Measurements from ENCODE around the gene SORCS1.

The SORCS1 gene

DNA sequence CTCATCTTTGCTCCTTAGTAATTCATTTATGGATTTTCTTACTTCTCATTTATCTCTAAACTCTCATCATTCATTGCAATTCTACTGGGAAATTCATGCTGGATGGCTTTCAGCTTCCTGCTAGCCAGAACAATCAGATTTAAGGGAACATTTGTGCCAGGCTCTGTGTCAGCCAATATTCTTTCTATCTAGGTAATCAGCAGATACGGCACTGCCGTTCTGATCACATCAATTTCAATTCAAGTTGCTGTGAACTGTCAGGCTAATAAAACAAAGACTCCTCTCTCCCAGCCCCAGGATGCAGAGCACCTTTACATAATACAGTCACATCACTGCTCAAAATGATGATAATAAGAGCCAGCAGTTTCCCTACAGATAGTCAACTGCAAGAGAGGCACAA is 468.3 kb downstream of the SORCS1 start:
- in situ Hi-C loops (cut with HindIII; ENCODE audit: low sequenced_read_pairs), result no loop called here

DNA sequence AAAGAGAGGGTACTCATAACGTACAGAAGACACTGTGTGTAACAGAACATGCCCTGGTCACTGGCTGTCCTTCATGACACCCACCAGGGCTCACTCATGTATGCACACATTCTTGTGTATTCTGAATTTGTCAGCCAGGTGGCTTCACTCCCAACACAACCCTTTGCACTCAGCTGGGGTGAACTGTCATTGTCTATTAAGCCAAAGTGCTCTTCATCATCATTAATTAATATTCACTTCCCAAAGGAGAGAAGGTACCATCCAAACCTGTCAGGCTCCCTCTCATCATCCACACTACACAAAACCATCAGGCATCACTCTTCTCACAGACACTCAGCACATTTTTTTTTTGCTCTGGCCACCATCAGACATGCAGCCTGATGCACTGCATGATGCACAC is 469.8 kb downstream of the SORCS1 start:
- in situ Hi-C loops (cut with HindIII; ENCODE audit: low sequenced_read_pairs), result no loop called here

DNA sequence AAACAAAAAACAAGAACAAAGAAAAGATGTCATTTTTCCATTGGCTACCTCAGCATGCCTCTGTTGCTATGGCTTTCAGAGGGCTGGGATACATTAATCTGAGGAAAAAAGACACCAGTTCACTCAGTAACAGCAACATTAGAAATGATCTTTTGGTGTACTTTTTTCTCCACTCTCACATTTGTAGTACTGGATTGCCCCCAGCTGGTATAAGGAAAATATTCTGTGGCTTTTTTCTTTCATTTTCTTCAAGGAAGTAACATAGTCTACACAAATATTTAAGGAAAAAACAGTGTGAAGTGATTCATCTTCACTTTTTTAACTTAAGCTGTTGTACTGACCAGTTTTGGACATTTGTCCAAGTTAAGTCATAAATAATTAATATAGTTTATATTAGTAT is 482.3 kb downstream of the SORCS1 start:
- in situ Hi-C loops (cut with HindIII; ENCODE audit: low sequenced_read_pairs), result no loop called here

DNA sequence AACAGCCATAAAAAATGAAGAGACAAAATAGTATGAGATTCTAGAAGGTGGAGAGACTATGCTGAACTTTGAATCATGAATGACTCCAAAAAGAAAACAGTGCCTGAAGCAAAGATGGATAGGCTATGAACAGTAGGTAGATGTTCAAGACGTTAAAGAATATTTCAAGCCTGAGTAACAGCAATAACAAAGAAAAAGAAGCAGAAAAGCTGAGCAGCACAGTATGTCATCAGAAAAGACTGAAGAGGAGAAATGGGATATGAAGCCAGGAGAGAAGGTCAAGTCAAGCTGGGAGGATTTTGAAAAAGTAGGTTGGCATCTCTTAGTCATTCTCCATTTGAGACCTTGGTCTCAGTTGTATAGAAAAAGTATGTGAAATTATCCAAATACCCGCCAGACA is 484.4 kb downstream of the SORCS1 start:
- in situ Hi-C loops (cut with HindIII; ENCODE audit: low sequenced_read_pairs), result no loop called here

DNA sequence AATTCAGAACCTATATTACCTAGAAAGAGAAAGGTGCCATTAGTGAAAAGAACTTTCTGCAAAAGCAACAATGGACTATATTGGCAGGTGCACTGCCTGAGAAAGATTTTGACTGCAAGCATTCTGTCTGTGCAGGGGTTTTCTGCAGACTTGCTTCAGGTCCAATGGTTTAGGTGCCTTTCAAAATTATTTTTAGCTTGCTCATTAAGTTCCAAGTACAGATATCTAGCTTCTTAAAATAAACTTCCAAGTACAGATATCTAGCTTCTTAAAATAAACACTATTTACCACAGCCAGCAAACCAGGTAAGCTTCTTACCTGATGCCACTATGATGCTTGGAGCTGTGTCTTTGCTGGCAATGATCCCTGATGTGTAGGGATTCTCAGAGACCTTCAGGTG is 485.2 kb downstream of the SORCS1 start:
- in situ Hi-C loops (cut with HindIII; ENCODE audit: low sequenced_read_pairs), result no loop called here

DNA sequence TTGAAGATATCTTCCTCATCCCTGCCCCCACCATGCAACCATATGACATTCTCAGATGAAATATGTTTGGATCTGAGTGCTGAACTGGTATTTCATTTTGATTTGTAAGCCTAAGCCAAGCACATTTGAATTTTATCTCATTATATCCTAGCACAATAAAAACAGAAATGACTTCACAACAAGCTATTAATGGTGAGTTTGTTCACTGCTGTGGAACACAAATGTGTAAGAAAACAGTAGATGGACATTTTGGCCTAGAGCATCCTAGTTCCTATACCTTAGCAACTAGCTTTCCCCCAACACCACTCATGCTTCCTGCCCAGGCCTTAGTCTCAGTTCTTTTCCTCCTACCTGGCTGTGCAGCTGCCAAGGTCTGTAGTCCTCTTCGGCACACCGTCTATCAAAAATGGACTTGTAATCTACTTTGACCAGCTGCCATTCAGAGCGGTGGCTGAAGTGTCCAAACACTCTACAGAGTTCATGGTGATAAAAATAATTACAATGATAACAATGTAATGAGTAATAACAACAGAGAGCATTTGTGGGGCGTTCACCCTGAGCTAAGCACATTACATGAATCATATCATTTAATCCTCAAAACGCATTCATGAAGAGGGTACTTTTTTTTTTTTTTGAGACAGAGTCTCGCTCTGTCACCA is 491.9 kb downstream of the SORCS1 start:
- in situ Hi-C loops (cut with HindIII; ENCODE audit: low sequenced_read_pairs), result no loop called here

DNA sequence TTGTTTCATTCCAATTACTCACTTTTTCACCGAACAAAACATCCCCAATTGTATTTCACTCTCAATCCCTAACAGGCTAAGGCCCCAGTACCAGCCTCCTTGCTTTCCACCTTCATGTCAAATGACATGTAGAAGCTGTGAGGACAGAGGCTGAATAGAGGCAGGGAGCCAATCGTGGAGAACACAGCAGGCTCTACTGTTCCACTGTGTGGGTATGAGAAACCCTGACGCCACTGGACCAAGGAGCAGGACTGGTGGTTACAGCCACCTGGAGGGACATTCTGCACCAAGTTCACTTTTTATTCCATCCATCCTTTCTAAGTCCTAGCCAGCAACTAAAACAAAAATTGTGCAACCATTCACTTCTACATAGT is 502.8 kb downstream of the SORCS1 start:
- in situ Hi-C loops (cut with HindIII; ENCODE audit: low sequenced_read_pairs), result no loop called here

DNA sequence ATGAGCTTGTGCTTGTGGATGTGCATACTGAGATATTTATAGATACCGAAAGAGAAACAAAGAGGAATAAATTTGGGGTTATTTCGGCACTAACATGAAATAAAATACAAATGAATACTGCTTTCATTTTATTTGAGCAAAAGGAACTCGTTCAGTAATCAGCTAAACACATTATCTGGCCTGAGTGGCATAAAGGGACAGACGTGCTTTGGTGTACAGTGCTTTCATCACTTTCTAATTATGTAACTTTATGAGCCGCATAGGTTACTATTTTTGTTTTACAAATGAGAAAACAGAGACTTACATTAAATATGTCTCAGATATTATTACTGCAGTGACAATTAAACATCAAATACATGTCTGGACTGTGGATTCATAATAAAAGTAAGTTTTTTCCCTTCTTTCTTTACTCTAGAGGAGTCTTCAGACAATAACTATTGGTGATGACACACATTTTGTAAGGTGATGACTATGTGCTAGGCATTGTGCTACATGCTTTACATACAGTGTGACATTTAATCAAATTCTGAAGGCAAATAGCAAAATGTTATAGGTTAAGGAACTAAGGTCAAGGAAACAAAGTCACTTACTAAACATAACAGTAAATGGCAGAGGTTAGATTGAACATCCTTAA is 503.3 kb downstream of the SORCS1 start:
- in situ Hi-C loops (cut with HindIII; ENCODE audit: low sequenced_read_pairs), result no loop called here

DNA sequence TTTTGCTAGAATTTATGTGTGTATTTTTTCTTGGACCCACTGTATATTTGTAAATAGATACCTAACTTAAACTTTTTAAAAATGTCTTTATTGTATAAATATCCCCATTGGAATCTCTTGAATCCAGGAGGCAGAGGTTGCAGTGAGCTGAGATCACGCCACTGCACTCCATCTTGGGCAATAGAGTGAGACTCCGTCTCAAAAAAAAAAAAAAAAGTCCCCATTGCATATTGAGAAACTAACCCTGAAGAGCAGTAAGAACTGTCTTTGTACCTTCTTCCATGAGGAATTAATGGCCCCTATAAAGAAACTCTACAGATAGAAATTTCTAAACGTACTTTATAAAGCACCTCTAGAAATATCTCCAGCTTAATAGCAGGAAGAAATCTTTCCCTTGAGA is 504.0 kb downstream of the SORCS1 start:
- in situ Hi-C loops (cut with HindIII; ENCODE audit: low sequenced_read_pairs), result no loop called here

DNA sequence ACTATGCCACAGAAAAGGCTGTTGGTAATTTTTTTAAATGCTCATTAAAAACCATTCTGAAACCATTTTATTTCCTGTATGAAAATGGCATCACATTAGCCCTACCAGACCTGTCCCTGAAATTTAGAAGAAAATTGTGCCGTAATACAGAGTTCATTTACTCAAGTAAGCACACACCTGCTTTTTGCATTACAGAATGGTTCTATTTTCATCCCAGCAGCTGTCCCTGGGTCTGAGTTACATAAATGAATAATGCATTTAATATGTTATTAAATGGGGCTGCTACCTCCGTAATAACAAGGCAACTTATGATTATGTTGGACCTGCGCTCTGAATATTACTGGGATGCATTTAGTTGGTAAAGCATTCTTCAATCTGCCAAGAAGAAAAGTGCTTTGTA is 508.9 kb downstream of the SORCS1 start:
- in situ Hi-C loops (cut with HindIII; ENCODE audit: low sequenced_read_pairs), result no loop called here

DNA sequence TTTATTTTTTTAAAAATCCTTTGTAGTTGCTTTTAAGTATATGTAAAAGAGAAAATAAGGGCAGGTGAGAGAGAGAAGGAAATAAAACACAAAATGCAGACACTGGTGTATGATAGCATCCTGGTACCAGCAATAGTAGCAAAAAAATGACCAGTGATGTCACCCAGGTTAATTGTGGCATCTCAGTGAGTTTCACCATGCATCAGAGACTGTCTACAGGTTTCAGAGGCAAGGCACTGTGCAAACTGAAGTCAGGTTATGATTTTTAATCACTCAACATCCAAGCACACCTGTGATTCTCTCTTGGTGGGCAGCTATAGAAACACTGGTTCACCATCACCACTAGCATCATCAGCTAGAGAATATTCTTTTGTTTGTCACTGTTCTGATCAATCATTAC is 509.3 kb downstream of the SORCS1 start:
- in situ Hi-C loops (cut with HindIII; ENCODE audit: low sequenced_read_pairs), result no loop called here

DNA sequence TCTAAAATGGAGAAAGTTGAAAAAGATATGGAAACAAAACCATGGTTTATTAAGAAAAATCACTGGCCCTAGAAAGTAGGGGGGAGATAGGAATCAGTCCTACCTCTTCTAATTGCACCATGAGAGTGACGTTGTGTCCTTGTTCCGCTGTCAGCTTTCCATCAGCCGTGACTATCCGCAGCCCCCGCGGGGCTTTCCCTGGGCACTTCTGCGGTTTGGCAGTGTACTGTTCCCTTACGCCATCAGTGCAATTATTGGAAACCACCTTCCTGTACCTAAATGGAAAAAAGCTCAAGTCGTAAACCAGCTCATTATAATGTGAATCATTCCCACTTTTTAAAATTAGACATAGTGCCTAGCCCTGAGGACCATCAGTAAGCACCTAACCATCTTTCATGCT is 512.2 kb downstream of the SORCS1 start:
- in situ Hi-C loops (cut with HindIII; ENCODE audit: low sequenced_read_pairs), result no loop called here

DNA sequence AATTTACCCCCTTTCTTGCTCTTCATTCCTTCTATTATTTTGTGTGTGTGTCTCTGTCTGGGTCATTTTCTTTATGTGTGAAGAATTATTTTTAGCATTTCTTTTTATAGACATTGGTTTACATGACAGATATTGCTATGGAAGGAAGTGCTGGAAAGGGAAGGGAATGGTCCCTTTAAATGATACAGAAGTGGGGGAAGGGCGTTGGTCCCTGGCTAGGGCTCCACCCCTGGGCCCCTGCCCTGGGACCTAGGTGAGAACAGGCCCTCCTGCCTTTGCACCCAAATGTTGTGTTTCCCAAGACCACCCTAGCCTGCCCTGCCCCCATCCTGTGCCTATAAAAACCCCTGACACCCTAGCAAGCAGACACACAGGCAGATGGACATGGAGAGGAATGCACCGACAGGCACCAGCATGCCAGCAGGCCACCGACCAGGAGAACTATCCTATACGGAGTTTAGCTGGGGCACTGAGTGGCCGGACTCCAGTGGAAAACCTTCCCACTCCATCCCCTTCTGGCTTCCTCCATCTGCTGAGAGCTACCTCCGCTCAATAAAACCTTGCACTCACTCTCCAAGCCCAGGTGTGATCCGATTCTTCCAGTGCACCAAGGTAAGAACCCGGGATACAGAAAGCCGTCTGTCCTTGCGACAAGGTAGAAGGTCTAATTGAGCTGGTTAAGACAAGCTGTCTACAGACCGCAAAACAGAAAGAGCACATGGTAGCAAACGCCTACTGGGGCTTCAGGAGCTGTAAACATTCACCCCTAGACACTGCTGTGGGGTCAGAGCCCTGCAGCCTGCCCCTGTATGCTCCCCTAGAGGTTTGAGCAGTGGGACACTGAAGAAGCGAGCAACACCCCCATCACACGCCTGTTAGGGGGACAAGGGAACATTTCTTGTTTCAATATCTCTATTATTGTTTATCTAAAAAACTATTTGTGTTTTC is 515.7 kb downstream of the SORCS1 start:
- in situ Hi-C loops (cut with HindIII; ENCODE audit: low sequenced_read_pairs), result no loop called here

DNA sequence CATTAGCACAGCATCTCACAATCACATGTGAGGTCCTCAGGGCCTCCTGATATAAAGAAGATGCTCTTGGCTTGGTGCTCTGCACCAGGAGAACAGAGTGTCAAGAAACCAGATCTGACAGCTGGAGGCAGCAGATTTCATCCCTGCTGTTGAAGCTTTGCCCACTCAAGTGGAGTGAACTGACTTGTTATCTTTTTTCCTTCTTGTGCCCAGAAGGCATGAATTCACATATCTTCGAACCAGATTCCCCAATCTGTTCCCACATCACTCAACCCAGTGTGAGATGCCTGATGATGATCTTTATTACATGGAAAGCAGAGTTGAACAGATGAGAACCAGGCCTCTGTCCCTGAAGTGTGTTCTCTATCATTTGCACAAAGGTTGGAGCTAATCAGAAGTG is 521.0 kb downstream of the SORCS1 start:
- in situ Hi-C loops (cut with HindIII; ENCODE audit: low sequenced_read_pairs), result no loop called here

DNA sequence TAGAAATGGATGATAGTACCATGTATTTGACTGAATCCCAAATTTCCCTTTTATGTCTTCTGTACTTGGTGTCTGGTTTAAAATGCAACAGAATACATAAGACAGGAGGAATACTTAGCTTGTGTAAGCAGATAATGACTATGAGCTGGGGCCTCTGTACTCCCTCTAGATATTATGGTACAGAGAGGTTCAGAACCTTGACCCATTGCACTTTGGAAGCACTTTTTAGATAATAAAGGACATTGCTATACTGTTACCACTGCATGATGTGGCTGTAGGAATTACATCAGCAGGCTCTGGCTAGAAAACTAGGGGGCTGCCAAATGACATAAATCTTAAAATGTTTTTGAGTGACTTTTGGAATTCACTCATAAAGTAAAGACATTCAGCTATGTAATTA is 526.6 kb downstream of the SORCS1 start:
- in situ Hi-C loops (cut with HindIII; ENCODE audit: low sequenced_read_pairs), result no loop called here

DNA sequence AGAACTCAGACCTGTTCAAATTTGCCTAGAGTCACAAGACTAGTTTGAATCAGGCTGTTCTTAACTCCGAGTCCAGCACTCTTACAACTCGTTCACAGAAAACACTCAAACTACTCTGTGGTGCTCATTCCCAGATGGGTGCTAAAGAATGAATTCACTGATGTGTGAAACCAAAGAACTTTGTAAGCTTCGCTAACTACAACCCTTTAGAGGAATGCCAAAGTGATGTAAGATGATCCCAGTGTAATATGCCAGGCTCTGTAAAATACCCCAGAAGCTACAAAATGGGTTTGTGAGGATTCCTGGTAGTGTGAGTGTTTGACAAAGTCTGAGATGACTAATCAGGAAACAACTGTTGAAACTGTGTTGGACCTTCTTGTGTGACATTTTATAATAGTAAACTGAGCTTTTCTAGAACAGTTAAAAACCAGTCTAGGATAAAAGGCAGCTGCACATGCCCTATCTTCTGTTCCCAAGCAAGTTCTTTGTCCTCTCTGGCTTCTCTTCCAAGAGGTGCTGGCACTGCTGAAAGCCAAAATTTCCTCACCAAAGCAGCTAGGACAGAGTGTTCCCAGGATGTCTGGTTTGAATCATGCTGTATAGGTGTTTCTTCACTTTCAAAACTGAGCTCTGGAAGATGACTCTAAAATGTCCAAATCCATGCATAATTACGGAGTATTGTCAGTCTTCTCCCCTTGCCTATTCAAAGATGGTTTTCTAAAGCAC is 527.6 kb downstream of the SORCS1 start:
- in situ Hi-C loops (cut with HindIII; ENCODE audit: low sequenced_read_pairs), result no loop called here

DNA sequence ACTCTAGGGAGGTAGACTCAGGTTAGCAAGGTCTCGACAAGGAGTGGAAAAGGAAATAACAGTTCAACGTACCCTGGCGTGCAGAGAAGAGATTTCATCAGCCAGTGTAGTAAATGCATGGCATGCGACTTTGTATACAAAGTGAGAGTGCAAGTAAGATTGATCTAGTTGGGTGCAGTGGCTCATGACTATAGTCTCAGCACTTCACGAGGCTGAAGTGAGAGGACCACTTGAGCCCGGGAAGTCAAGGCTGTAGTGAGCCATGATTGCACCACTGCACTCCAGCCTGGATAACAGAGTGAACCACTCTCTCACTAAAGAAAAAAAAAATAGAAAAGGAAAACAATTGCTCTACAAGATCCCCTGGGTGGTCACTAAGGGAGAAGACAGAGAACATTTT is 528.6 kb downstream of the SORCS1 start:
- in situ Hi-C loops (cut with HindIII; ENCODE audit: low sequenced_read_pairs), result no loop called here

DNA sequence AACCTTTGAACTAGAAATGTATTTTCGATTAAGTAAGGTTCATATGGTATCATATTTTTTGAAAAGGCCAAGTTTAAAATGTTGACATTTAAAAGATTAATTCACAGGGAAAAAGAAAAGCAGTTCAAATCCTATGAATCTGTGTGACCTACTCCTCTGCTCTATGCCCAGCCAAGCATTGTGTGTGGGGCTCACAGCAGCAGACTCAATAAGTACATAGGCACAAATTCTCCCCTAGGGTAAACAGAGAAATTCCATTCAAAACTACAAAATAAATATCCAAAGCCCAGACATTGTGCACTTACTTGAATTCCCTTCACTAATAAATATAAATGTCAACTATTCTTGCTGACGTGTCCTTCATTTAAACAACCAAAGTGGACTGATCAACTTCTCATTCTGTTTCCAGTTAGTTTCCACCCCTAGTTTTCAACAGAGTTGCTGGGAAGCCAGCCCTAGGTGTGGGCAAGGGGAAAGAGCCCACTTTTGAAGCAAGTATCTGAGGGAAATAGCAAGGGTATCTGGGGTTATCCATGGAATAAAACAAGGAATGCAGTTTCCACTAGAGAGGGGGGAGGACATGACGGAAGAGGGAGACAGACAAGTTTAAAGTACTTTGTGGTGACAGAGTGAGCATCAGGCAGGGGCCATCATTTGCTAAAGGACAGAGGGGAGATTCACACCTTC is 533.3 kb downstream of the SORCS1 start:
- in situ Hi-C loops (cut with HindIII; ENCODE audit: low sequenced_read_pairs), result no loop called here

DNA sequence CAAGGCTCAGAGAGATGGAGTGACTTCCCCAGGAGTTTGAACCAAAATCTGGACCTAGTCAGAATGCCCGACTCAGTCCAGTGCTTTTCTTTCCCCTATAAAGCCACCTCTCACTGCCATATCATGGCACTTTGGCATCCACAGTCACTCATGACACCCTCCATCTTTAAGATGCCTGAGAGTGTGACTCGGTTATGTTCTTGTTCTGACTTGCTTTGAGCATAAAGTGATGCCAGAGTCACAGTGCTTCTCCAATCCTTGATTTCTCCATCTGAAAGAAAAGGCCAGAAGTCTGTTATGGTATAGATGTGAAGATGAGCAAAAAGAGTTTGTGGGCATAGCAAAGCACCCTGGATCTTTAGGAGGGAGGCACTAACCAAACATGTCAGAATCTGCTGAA is 538.1 kb downstream of the SORCS1 start:
- in situ Hi-C loops (cut with HindIII; ENCODE audit: low sequenced_read_pairs), result no loop called here

DNA sequence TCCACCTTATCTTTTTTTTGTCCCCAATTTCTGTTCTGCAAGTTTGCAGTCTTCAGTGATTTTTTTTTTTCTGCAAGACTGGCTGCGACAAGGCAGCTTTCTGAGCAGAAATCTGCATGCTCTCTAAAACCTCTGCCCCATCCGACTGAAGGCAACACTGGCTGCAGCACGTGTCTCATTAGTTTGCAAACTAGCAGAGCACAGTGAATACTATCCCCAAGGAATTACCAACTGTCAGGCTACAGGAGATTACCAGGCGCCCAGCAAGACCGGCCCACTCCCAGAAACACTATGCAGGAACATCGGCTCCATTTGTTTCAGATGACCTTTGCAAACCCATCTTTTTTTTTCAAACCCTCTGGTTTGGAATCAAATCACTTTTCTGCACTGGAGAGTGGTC is 538.8 kb downstream of the SORCS1 start:
- in situ Hi-C loops (cut with HindIII; ENCODE audit: low sequenced_read_pairs), result no loop called here

DNA sequence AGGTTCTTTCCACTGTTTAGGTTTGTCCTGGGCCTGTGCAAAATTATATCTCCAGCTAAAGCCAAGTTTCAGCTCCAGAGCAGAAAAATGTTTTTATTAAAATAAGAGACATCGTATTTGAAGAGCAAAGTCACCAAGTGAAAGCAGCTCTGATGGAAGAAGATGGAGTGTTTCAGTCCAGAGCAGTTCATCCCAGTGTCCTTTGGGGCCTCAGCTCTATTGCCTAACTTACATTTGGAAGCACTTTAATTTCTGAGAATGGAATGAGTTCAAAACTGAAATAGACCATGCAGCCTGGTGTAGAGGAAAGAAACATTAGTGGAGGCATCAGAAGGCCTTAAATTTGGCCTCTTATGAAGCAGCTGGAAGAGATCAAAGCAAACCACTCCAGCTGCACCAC is 545.2 kb downstream of the SORCS1 start:
- in situ Hi-C loops (cut with HindIII; ENCODE audit: low sequenced_read_pairs), result no loop called here
